ENCODE data around the gene CPNE8.

- TF ChIP-seq CTCF (IDR thresholded peaks at IDR 0.05): no peak
- TF ChIP-seq PHF8 (IDR thresholded peaks at IDR 0.05; ENCODE audit: borderline replicate concordance, low read depth): no peak
- TF ChIP-seq RFX5 (IDR thresholded peaks at IDR 0.05): no peak
- no peak for TF ChIP-seq CHD4 (IDR thresholded peaks at IDR 0.05; ENCODE audit: borderline replicate concordance)
- TF ChIP-seq POLR2A (IDR thresholded peaks at IDR 0.05; ENCODE audit: low read length): no peak
- no peak for TF ChIP-seq RAD21 (conservative IDR thresholded peaks at IDR 0.05 in 1 of 2, IDR thresholded peaks at IDR 0.05 in 1 of 2)
- TF ChIP-seq KDM1A (IDR thresholded peaks at IDR 0.05; ENCODE audit: low read depth): no peak
- no peak for TF ChIP-seq EP300 (IDR thresholded peaks at IDR 0.05)
Observed at GRCh38 chr12:38788106-38788505, 117.3 kb downstream of the CPNE8 start.
